ENCODE measurements around the gene GIMAP7. TPM values are rescaled to one million over a fixed set of nuclear protein-coding genes. Genes with fewer than 3 reads are reported as not detected.

GIMAP7 gene
- total RNA-seq, 1 experiment from 2014 or later, result 0.25 TPM

- peaks cover 19% of the 10 kb centered on the region for H3K27me3 ChIP-seq (ENCODE audit: insufficient read depth, low read length)
- no peak for DNase-seq (ENCODE audit: low read depth, low spot score)
Observed at GRCh38 chr7:150507947-150508602, 6.6 kb upstream of the GIMAP7 start.

GRCh38 chr7:150511048-150511447, 3.6 kb upstream of the GIMAP7 start:
- ChIA-PET CTCF (no interaction called here), RAD21 (ENCODE audit: low non-redundant PET in 1 of 2, low total read pairs in 2 of 2, uncharacterized antibody in 2 of 2, unreplicated experiment in 2 of 2) (no interaction called here), POLR2A (no interaction called here)
- no peaks in the 10 kb centered on the region for H3K79me2 ChIP-seq (ENCODE audit: insufficient read depth, low read length)
- H3K36me3 ChIP-seq (ENCODE audit: control insufficient read depth in 1 of 2, insufficient read depth in 2 of 2, low read length in 2 of 2), result no peaks in the 10 kb centered on the region
- no peaks in the 10 kb centered on the region for H4K20me1 ChIP-seq (ENCODE audit: insufficient read depth)
- DNase-seq (ENCODE audit: low read depth, low spot score), result no peak
- H3K9me2 ChIP-seq (ENCODE audit: insufficient read depth), result no peaks in the 10 kb centered on the region
- H3K4me3 ChIP-seq (replicated peaks in 1 of 2; ENCODE audit: low read depth in 1 of 2, low read length in 2 of 2), result no peak overlapping the region
- H3K9me3 ChIP-seq (ENCODE audit: control insufficient read depth in 1 of 2, insufficient read depth in 1 of 2, low read depth in 1 of 2, low read length in 2 of 2), result no peaks in the 10 kb centered on the region
- H2AFZ ChIP-seq (ENCODE audit: low read depth, low read length, poor library complexity, severe bottlenecking), result no peak overlapping the region
- no peak overlapping the region for H3K9ac ChIP-seq (ENCODE audit: low read length)
- peaks cover 39% of the 10 kb centered on the region for H3K27me3 ChIP-seq (ENCODE audit: insufficient read depth, low read length)
- intact Hi-C loops (cut with micrococcal nuclease), result no loop called here
- no peak overlapping the region for H3K27ac ChIP-seq (ENCODE audit: low read depth, low read length)
- no peak overlapping the region for H3K4me2 ChIP-seq (ENCODE audit: low read length)
- no peak for ATAC-seq
- BruUV-seq (replicated peaks), result no TSS peak
- TF ChIP-seq EGR1 (IDR thresholded peaks at IDR 0.05; ENCODE audit: low read depth), result no peak
- no peak for TF ChIP-seq POLR2A (IDR thresholded peaks at IDR 0.05; ENCODE audit: borderline replicate concordance, extremely low read depth, insufficient read depth, insufficient read length)
- TF ChIP-seq ELF1 (IDR thresholded peaks at IDR 0.05; ENCODE audit: borderline replicate concordance, low read depth), result no peak
- TF ChIP-seq, protein P1, sequence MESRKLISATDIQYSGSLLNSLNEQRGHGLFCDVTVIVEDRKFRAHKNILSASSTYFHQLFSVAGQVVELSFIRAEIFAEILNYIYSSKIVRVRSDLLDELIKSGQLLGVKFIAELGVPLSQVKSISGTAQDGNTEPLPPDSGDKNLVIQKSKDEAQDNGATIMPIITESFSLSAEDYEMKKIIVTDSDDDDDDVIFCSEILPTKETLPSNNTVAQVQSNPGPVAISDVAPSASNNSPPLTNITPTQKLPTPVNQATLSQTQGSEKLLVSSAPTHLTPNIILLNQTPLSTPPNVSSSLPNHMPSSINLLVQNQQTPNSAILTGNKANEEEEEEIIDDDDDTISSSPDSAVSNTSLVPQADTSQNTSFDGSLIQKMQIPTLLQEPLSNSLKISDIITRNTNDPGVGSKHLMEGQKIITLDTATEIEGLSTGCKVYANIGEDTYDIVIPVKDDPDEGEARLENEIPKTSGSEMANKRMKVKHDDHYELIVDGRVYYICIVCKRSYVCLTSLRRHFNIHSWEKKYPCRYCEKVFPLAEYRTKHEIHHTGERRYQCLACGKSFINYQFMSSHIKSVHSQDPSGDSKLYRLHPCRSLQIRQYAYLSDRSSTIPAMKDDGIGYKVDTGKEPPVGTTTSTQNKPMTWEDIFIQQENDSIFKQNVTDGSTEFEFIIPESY (IDR thresholded peaks at IDR 0.05; ENCODE audit: extremely low read depth, insufficient replicate concordance, low read length), result no peak
- TF ChIP-seq JUND (IDR thresholded peaks at IDR 0.05), result no peak
- TF ChIP-seq ATF3 (IDR thresholded peaks at IDR 0.05), result no peak
- no peak for TF ChIP-seq SRF (IDR thresholded peaks at IDR 0.05; ENCODE audit: low read depth)
- no peak for TF ChIP-seq ZFX (IDR thresholded peaks at IDR 0.05)
- no peak for TF ChIP-seq YY1 (IDR thresholded peaks at IDR 0.05; ENCODE audit: extremely low read depth, insufficient replicate concordance, low read depth, low read length)
- H3K4me1 ChIP-seq (ENCODE audit: control insufficient read depth in 1 of 2, insufficient read depth in 2 of 2, low read length in 2 of 2), result no peaks in the 10 kb centered on the region

More at GRCh38 chr7:150507947-150508602, 6.6 kb upstream of the GIMAP7 start:
- Histone ChIP-seq H3K27ac (ENCODE audit: low read depth, low read length) (no peak overlapping the region), H3K9me2 (ENCODE audit: insufficient read depth) (no peaks in the 10 kb centered on the region), H3K4me1 (ENCODE audit: control insufficient read depth in 1 of 2, insufficient read depth in 2 of 2, low read length in 2 of 2) (no peaks in the 10 kb centered on the region), H3K4me2 (ENCODE audit: low read length) (no peak overlapping the region), H3K9ac (ENCODE audit: low read length) (no peak overlapping the region), H4K20me1 (ENCODE audit: insufficient read depth) (no peaks in the 10 kb centered on the region), H3K4me3 (replicated peaks in 1 of 2; ENCODE audit: low read depth in 1 of 2, low read length in 2 of 2) (no peak overlapping the region), H2AFZ (ENCODE audit: low read depth, low read length, poor library complexity, severe bottlenecking) (no peak overlapping the region), H3K79me2 (ENCODE audit: insufficient read depth, low read length) (no peaks in the 10 kb centered on the region), H3K9me3 (ENCODE audit: control insufficient read depth in 1 of 2, insufficient read depth in 1 of 2, low read depth in 1 of 2, low read length in 2 of 2) (no peaks in the 10 kb centered on the region), H3K36me3 (ENCODE audit: control insufficient read depth in 1 of 2, insufficient read depth in 2 of 2, low read length in 2 of 2) (no peaks in the 10 kb centered on the region)
- intact Hi-C loops (cut with micrococcal nuclease), result no loop called here
- POLR2A ChIA-PET, result no interaction called here
- TF ChIP-seq, protein P1 (IDR thresholded peaks at IDR 0.05; ENCODE audit: extremely low read depth, insufficient replicate concordance, low read length), result no peak
- TF ChIP-seq RAD21 (IDR thresholded peaks at IDR 0.05; ENCODE audit: low read depth), result no peak
- BruUV-seq (replicated peaks), result no TSS peak
- ATAC-seq, result no peak
- CTCF ChIA-PET, result no interaction called here
- RAD21 ChIA-PET (ENCODE audit: low non-redundant PET in 1 of 2, low total read pairs in 2 of 2, uncharacterized antibody in 2 of 2, unreplicated experiment in 2 of 2), result no interaction called here
